Measurements from ENCODE around the gene BCCIP.

- TF ChIP-seq, protein P1, sequence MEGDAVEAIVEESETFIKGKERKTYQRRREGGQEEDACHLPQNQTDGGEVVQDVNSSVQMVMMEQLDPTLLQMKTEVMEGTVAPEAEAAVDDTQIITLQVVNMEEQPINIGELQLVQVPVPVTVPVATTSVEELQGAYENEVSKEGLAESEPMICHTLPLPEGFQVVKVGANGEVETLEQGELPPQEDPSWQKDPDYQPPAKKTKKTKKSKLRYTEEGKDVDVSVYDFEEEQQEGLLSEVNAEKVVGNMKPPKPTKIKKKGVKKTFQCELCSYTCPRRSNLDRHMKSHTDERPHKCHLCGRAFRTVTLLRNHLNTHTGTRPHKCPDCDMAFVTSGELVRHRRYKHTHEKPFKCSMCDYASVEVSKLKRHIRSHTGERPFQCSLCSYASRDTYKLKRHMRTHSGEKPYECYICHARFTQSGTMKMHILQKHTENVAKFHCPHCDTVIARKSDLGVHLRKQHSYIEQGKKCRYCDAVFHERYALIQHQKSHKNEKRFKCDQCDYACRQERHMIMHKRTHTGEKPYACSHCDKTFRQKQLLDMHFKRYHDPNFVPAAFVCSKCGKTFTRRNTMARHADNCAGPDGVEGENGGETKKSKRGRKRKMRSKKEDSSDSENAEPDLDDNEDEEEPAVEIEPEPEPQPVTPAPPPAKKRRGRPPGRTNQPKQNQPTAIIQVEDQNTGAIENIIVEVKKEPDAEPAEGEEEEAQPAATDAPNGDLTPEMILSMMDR (IDR thresholded peaks at IDR 0.05): no peak
- TF ChIP-seq POLR2A (IDR thresholded peaks at IDR 0.05): no peak
- TF ChIP-seq POLR2AphosphoS5 (IDR thresholded peaks at IDR 0.05; ENCODE audit: insufficient read depth in 1 of 2, low read depth in 1 of 2): no peak
These were observed 3.8 kb downstream of the BCCIP start for GRCh38 chr10:125827133-125827532.
